HepG2 (cell line): ENCODE data around the gene ANO3. TPM values are rescaled to one million over a fixed set of nuclear protein-coding genes. Genes with fewer than 3 reads are reported as not detected.

Experiments
- ATAC-seq: fragments of 200-7000 bp; cut with Tn5 transposase; 3 replicates; pipeline ENCODE4 v1.9.1; 2020; ENCODE audit warnings: mild to moderate bottlenecking, moderate library complexity
- BruUV-seq: library from RNA; stranded (reverse); fragments of 400-500 nt; replicated peaks from 2 replicates; lab custom pipeline; 2021; lab: Mats Ljungman, UMichigan
- CTCF ChIA-PET: fragments of 300-600 bp; formaldehyde crosslinking; extraction: SDS; loops from one replicate; lab custom pipeline; 2021; ENCODE audit warnings: low total read pairs, inconsistent platforms, low intra/inter-chr PET ratio; lab: Yijun Ruan, JAX
- POLR2A ChIA-PET: fragments of 350-600 bp; sonication (Branson Sonifier 250); formaldehyde crosslinking; loops from one replicate; lab custom pipeline; 2020; ENCODE audit warnings: antibody characterized with exemption, inconsistent platforms; lab: Yijun Ruan, JAX
- DNase-seq: peaks from one replicate; pipeline ENCODE4 v3.0.0-alpha.2; 2015; ENCODE audit warnings: low spot score
- FAIRE-seq: peaks from 3 replicates; lab custom pipeline; 2011; peaks lifted over from hg19 to GRCh38; lab: Jason Lieb, UNC
- H2AFZ ChIP-seq: one replicate; pipeline ENCODE4 v1.6.1; 2011; ENCODE audit warnings: low read length, inconsistent platforms
- H3K27ac ChIP-seq: fragments of 300-600 bp; 3 replicates; pipeline ENCODE4 v1.8.0; 2011; ENCODE audit warnings: mixed run types, mild to moderate bottlenecking, mixed read lengths, low read length, inconsistent platforms; ENCODE audit not compliant: insufficient read depth; ENCODE audit errors: extremely low read length
- H3K27me3 ChIP-seq, 2 experiments: fragments of 200-600 bp in 1 of 2; 2 replicates in 1 of 2; 3 replicates in 1 of 2; pipeline versions ENCODE4 v1.6.0 to v1.8.0; 2011; ENCODE audit warnings: low read length in 2 of 2, mild to moderate bottlenecking in 2 of 2, moderate library complexity in 2 of 2, inconsistent platforms in 1 of 2; ENCODE audit not compliant: insufficient read depth in 2 of 2, control insufficient read depth in 1 of 2
- H3K36me3 ChIP-seq, 2 experiments: fragments of 200-600 bp in 1 of 2; replicated peaks in 1 of 2; 2 replicates in 1 of 2; 3 replicates in 1 of 2; pipeline versions ENCODE4 v1.5.1 to v1.8.0; 2011; ENCODE audit warnings: low read length in 2 of 2, inconsistent platforms in 1 of 2; ENCODE audit not compliant: insufficient read depth in 2 of 2, control insufficient read depth in 1 of 2
- H3K4me1 ChIP-seq: 2 replicates; pipeline ENCODE4 v1.5.1; 2012; ENCODE audit warnings: low read length, inconsistent platforms; ENCODE audit not compliant: insufficient read depth
- H3K4me2 ChIP-seq: 2 replicates; pipeline ENCODE4 v1.6.0; 2011; ENCODE audit warnings: low read depth, low read length, inconsistent platforms
- H3K4me3 ChIP-seq, 3 experiments: fragments of 200-600 bp in 1 of 3; sonication (generic), shearing (Covaris generic) in 1 of 3; replicated peaks in 1 of 3; 2 replicates each; pipeline ENCODE4 v1.5.1; 2011 to 2016; ENCODE audit warnings: low read length in 3 of 3, inconsistent platforms in 2 of 3, low read depth in 2 of 3, mild to moderate bottlenecking in 2 of 3, control low read depth in 1 of 3, mixed read lengths in 1 of 3; ENCODE audit not compliant: insufficient read depth in 1 of 3
- H3K79me2 ChIP-seq: one replicate; pipeline ENCODE4 v1.6.1; 2011; ENCODE audit warnings: low read length, inconsistent platforms; ENCODE audit not compliant: insufficient read depth
- H3K9ac ChIP-seq: 2 replicates; pipeline ENCODE4 v1.6.0; 2011; ENCODE audit warnings: mild to moderate bottlenecking, low read depth, low read length, inconsistent platforms; ENCODE audit not compliant: insufficient read depth
- H3K9me3 ChIP-seq: 2 replicates; pipeline ENCODE4 v1.5.1; 2012; ENCODE audit warnings: mild to moderate bottlenecking, low read length
- H4K20me1 ChIP-seq: 2 replicates; pipeline ENCODE4 v1.6.0; 2011; ENCODE audit warnings: inconsistent platforms, mild to moderate bottlenecking, low read length, moderate library complexity; ENCODE audit not compliant: insufficient read depth
- ARNTL ChIP-seq: sonication (generic); formaldehyde crosslinking; IDR thresholded peaks from 2 replicates; pipeline ENCODE4 v1.4.0; 2020; ENCODE audit warnings: mild to moderate bottlenecking, missing genetic modification reagents
- ERF ChIP-seq: IDR thresholded peaks from 2 replicates; pipeline ENCODE4 v1.6.1; 2018; ENCODE audit warnings: missing biosample characterization, missing genetic modification reagents
- GMEB1 ChIP-seq: sonication (generic); formaldehyde crosslinking; IDR thresholded peaks from 2 replicates; pipeline ENCODE4 v1.5.1; 2020; ENCODE audit warnings: missing genetic modification reagents, mild to moderate bottlenecking, borderline replicate concordance
- HHEX ChIP-seq: IDR thresholded peaks from 2 replicates; pipeline ENCODE4 v1.6.1; 2016; ENCODE audit warnings: control low read depth
- MYPOP ChIP-seq: sonication (generic); formaldehyde crosslinking; IDR thresholded peaks from 2 replicates; pipeline ENCODE4 v1.8.1; 2023; ENCODE audit warnings: mild to moderate bottlenecking, moderate library complexity, missing genetic modification reagents
- THYN1 ChIP-seq: sonication (generic); formaldehyde crosslinking; IDR thresholded peaks from 2 replicates; pipeline ENCODE4 v1.8.1; 2023; ENCODE audit warnings: low read depth, mild to moderate bottlenecking, moderate library complexity, missing genetic modification reagents, borderline replicate concordance
- ZNF30 ChIP-seq: sonication (generic); formaldehyde crosslinking; IDR thresholded peaks from 2 replicates; pipeline ENCODE4 v1.5.0; 2020; ENCODE audit warnings: mild to moderate bottlenecking, missing genetic modification reagents
- in situ Hi-C: cut with HindIII; loops from 2 replicates; pipeline ENCODE4 v1.10.0; 2017; ENCODE audit warnings: low pct_unique_long_range_greater_than_20kb; ENCODE audit not compliant: extremely low pct_ligation_motif_present
- intact Hi-C: fragments of 100-400 bp; cut with micrococcal nuclease; formaldehyde crosslinking; loops from one replicate; pipeline ENCODE4 v1.10.0; 2022; ENCODE audit not compliant: unreplicated experiment
- polyA plus RNA-seq, 8 experiments: library from polyadenylated mRNA; depleted of rRNA in 3 of 8; stranded (reverse) in 7 of 8; unstranded in 1 of 8; fragments of >200 nt; fragmentation: Illumina TruSeq in 4 of 8; extraction: Trizol in 4 of 8; gene quantifications; 2 replicates each; pipeline versions ENCODE4 v1.2.1 to v1.2.3, GENCODE V29; 2011 to 2016; ENCODE audit warnings: low read depth in 4 of 8, missing spikeins in 1 of 8, mixed read lengths in 1 of 8; ENCODE audit not compliant: insufficient read depth in 1 of 8
- total RNA-seq, 5 experiments: library from RNA; depleted of rRNA; stranded (reverse); fragments of >200 nt; fragmentation: Illumina TruSeq; extraction: Trizol; gene quantifications; 2 replicates each; pipeline ENCODE4 v1.2.3, GENCODE V29; 2016; ENCODE audit warnings: low read depth in 1 of 5

The ANO3 gene
- total and polyA plus RNA-seq, 2 of the 13 experiments (the other 11 are each of a cell fraction or from before 2014, with no cell fraction given) = 0.17 to 0.44 TPM

- no peak for TF ChIP-seq ARNTL (CRISPR knock-in tag)
- TF ChIP-seq, all 625 proteins: peak for 0
Observed at GRCh38 chr11:26319906-26320305, 12.0 kb upstream of the ANO3 start (continued).

- in situ Hi-C loops = no loop called here
- Histone ChIP-seq H3K27me3 (no peaks in the 10 kb centered on the region; a peak in 1 of 5 replicates), H3K79me2 (no peaks in the 10 kb centered on the region), H3K36me3 (no peaks in the 10 kb centered on the region), H3K4me3 (no peak overlapping the region), H4K20me1 (no peaks in the 10 kb centered on the region), H2AFZ (no peak overlapping the region), H3K4me2 (no peak overlapping the region), H3K9me3 (no peaks in the 10 kb centered on the region), H3K27ac (no peak overlapping the region), H3K4me1 (no peaks in the 10 kb centered on the region)
- ATAC-seq (no peak), DNase-seq (no peak), FAIRE-seq (no peak)
- POLR2A ChIA-PET = no interaction called here
- no TSS peak for BruUV-seq
- intact Hi-C loops = no loop called here
- CTCF ChIA-PET = no interaction called here
- TF ChIP-seq ZNF30 (CRISPR knock-in tag) = no peak
- TF ChIP-seq ERF (CRISPR knock-in tag) = no peak
- TF ChIP-seq THYN1 = no peak
- no peak for TF ChIP-seq HHEX (CRISPR knock-in tag)
- no peak for TF ChIP-seq MYPOP (CRISPR knock-in tag)
- no peak for TF ChIP-seq GMEB1 (CRISPR knock-in tag)
- TF ChIP-seq, all 625 proteins: peak for 0
- no peak overlapping the region for H3K9ac ChIP-seq
Observed at GRCh38 chr11:26321516-26321915, 10.4 kb upstream of the ANO3 start.
